Measurements from ENCODE around the gene AKAP13.

DNA sequence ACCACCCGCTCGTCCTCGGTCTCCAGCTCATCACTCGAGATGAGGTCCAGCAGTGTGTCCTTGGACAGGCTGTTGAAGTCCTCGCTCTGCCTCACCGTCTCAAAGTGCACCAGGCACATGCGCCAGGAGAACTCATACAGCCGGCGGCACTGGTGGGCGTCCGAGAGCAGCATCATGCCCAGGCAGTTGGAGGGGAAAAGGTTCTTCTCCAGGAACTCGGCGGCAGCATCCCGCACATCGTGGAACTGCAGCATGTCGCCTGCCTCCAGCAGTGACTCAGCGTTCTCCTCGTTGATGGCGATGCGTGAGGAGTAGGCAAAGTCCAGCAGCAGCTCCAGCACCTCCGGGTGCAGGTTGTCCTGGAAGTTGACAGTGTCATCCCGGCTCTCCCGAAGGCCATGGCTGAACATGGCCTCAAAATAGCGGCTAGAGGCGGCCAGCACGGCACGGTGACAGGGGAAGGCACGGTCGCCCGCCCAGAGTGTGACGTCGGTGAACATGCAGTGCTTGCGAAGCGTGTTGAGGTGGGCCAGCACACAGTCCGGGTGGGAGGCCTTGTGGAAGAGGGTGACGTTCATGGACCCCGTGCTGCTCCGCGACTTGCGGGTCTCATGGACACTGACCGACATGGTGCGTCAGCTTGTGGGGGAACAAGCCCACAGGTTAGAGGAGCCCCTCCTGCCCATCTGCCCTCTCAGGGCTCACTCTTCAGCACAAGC is 388.9 kb downstream of the AKAP13 start:
- TF ChIP-seq, protein P1, sequence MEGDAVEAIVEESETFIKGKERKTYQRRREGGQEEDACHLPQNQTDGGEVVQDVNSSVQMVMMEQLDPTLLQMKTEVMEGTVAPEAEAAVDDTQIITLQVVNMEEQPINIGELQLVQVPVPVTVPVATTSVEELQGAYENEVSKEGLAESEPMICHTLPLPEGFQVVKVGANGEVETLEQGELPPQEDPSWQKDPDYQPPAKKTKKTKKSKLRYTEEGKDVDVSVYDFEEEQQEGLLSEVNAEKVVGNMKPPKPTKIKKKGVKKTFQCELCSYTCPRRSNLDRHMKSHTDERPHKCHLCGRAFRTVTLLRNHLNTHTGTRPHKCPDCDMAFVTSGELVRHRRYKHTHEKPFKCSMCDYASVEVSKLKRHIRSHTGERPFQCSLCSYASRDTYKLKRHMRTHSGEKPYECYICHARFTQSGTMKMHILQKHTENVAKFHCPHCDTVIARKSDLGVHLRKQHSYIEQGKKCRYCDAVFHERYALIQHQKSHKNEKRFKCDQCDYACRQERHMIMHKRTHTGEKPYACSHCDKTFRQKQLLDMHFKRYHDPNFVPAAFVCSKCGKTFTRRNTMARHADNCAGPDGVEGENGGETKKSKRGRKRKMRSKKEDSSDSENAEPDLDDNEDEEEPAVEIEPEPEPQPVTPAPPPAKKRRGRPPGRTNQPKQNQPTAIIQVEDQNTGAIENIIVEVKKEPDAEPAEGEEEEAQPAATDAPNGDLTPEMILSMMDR (IDR thresholded peaks at IDR 0.05) = no peak
- TF ChIP-seq POLR2A (IDR thresholded peaks at IDR 0.05) = no peak

Measured in testis (tissue), 2 donors.